ENCODE data around the gene UBL5. TPM values are rescaled to one million over a fixed set of nuclear protein-coding genes. Genes with fewer than 3 reads are reported as not detected.

UBL5 gene
- total RNA-seq, 2 donors from 2014 or later = 415 to 506 TPM

DNA sequence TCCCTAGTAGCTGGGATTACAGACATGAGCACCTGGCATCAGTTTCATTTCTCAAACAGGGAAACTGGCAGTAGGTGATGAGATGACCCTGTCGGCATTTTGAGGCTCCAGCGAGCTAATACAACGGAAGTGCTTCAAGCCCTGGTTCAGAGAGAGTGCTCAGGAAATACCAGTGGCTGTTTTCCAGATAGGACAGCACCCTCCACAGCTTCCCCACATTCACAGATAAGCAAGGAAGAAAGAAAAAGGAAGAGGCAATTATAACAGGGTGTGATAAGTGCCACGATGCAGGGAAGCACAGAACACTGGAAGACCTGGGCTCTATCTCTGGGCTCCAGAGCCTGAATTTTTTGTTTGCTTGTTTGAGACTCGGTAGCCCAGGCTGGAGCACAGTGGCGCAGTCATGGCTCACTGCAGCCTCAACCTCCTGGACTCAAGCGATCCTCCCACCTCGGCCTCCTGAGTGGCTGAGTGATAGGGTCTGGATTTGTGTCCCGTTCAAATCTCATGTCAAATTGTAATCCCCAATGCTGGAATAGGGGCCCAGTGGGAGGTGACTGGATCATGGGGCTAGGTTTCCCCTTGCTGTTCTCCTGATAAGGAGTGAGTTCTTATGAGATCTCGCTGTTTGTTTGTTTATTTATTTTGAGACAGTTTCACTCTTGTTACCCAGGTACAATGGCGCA is 50.9 kb downstream of the UBL5 start:
- no peaks in the 10 kb centered on the region for H3K36me3 Mint-ChIP-seq (ENCODE audit: low read depth)
- H3K9ac ChIP-seq (ENCODE audit: extremely low read depth, low read length, poor library complexity, severe bottlenecking) = no peak overlapping the region
- no peaks in the 10 kb centered on the region for H3K36me3 ChIP-seq (ENCODE audit: control insufficient read depth, insufficient read depth, low read length)
- DNase-seq = no peak
- H3K27me3 Mint-ChIP-seq (ENCODE audit: insufficient read depth) = no peaks in the 10 kb centered on the region
- no peak overlapping the region for H3K4me3 ChIP-seq (ENCODE audit: low read length)
- TF ChIP-seq, protein P1, sequence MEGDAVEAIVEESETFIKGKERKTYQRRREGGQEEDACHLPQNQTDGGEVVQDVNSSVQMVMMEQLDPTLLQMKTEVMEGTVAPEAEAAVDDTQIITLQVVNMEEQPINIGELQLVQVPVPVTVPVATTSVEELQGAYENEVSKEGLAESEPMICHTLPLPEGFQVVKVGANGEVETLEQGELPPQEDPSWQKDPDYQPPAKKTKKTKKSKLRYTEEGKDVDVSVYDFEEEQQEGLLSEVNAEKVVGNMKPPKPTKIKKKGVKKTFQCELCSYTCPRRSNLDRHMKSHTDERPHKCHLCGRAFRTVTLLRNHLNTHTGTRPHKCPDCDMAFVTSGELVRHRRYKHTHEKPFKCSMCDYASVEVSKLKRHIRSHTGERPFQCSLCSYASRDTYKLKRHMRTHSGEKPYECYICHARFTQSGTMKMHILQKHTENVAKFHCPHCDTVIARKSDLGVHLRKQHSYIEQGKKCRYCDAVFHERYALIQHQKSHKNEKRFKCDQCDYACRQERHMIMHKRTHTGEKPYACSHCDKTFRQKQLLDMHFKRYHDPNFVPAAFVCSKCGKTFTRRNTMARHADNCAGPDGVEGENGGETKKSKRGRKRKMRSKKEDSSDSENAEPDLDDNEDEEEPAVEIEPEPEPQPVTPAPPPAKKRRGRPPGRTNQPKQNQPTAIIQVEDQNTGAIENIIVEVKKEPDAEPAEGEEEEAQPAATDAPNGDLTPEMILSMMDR (conservative IDR thresholded peaks at IDR 0.05) = no peak
- H3K9me3 Mint-ChIP-seq = peaks cover 2% of the 10 kb centered on the region
- H3K4me1 Mint-ChIP-seq = peaks cover 2% of the 10 kb centered on the region
- no peaks in the 10 kb centered on the region for H3K27me3 ChIP-seq (ENCODE audit: control insufficient read depth, insufficient read depth, low read length, poor library complexity, severe bottlenecking)
- no peaks in the 10 kb centered on the region for H3K4me1 ChIP-seq (ENCODE audit: control insufficient read depth, insufficient read depth, low read length)
- no peaks in the 10 kb centered on the region for H3K9me3 ChIP-seq (ENCODE audit: control insufficient read depth, low read length)
- WGBS, 2 experiments (ENCODE audit: insufficient coverage in 1 of 2, insufficient read length in 1 of 2) = 92 to 93% methylated on average over 8 to 11 of the region's 11 CpGs
- no peak overlapping the region for H3K27ac ChIP-seq (ENCODE audit: low read depth, low read length)
- H3K27ac Mint-ChIP-seq = no peak overlapping the region
- no peak overlapping the region for H3K4me3 Mint-ChIP-seq

Other genes with a start within 250 kb of the UBL5 start
- 100 to 1,000 TPM; 100 to 168 TPM for gene ZNF121, start 243.4 kb upstream of the UBL5 start, total RNA-seq
- 10 to 100 TPM; 51.0 to 57.2 TPM for gene ZNF561, start 206.7 kb upstream of the UBL5 start, total RNA-seq
- 10 to 100 TPM in 1 of 2 donors, 1 to 10 TPM in 1; 1.9 to 15.5 TPM for gene ZNF562, start 152.8 kb upstream of the UBL5 start, total RNA-seq
- 10 to 100 TPM; 12.3 to 23.6 TPM for gene ZNF846, start 59.2 kb upstream of the UBL5 start, total RNA-seq
- 10 to 100 TPM; 28.3 to 28.8 TPM for gene FBXL12, start 8.8 kb upstream of the UBL5 start, total RNA-seq
- gene PIN1, start 7.4 kb downstream of the UBL5 start, total RNA-seq = 100 to 1,000 TPM in 1 of 2 donors, 10 to 100 TPM in 1; 92.4 to 101 TPM
- gene OLFM2, start 108.6 kb downstream of the UBL5 start, total RNA-seq = 10 to 100 TPM; 33.1 to 58.1 TPM
- under 1 TPM in 1 of 2 donors, not detected in 1; 0.04 TPM for gene COL5A3, start 182.6 kb downstream of the UBL5 start, total RNA-seq
- gene RDH8, start 185.6 kb downstream of the UBL5 start, total RNA-seq = not detected